Neuronal stem cell (in vitro differentiated cells): ENCODE measurements around the gene SLC26A9.

Source experiments
- DNase-seq: peaks from one replicate; pipeline ENCODE4 v3.0.0-alpha.2; 2013; ENCODE audit warnings: low spot score
- H2AFZ ChIP-seq: one replicate; pipeline ENCODE4 v1.6.1; 2013; ENCODE audit warnings: mild to moderate bottlenecking, low read length, inconsistent platforms
- H2AK5ac ChIP-seq: 2 replicates; pipeline ENCODE4 v1.6.1; 2013; ENCODE audit warnings: low read depth, mild to moderate bottlenecking, inconsistent platforms, low read length, moderate library complexity, mixed read lengths
- H2BK120ac ChIP-seq: 2 replicates; pipeline ENCODE4 v1.6.1; 2013; ENCODE audit warnings: low read depth, mild to moderate bottlenecking, inconsistent platforms, low read length, moderate library complexity, mixed read lengths
- H2BK12ac ChIP-seq: one replicate; pipeline ENCODE4 v1.6.1; 2013; ENCODE audit warnings: low read length, inconsistent platforms
- H2BK15ac ChIP-seq: 2 replicates; pipeline ENCODE4 v1.6.1; 2013; ENCODE audit warnings: mild to moderate bottlenecking, low read length, inconsistent platforms, mixed read lengths
- H2BK5ac ChIP-seq: one replicate; pipeline ENCODE4 v1.6.1; 2013; ENCODE audit warnings: inconsistent platforms, mild to moderate bottlenecking, low read length, moderate library complexity
- H3K14ac ChIP-seq: one replicate; pipeline ENCODE4 v1.6.1; 2013; ENCODE audit warnings: low read length, inconsistent platforms
- H3K18ac ChIP-seq: 2 replicates; pipeline ENCODE4 v1.6.1; 2013; ENCODE audit warnings: low read length, inconsistent platforms
- H3K23ac ChIP-seq: 2 replicates; pipeline ENCODE4 v1.6.1; 2013; ENCODE audit warnings: low read depth, mild to moderate bottlenecking, mixed read lengths, low read length, inconsistent platforms; ENCODE audit not compliant: poor library complexity
- H3K27ac ChIP-seq: replicated peaks from 3 replicates; pipeline ENCODE4 v1.5.1; 2013; ENCODE audit warnings: low read length, inconsistent platforms
- H3K27me3 ChIP-seq, 3 experiments: 2 replicates each; pipeline ENCODE4 v1.6.1; 2013; ENCODE audit warnings: low read length in 3 of 3, mild to moderate bottlenecking in 2 of 3, inconsistent platforms in 1 of 3, low read depth in 1 of 3, mixed read lengths in 1 of 3, moderate library complexity in 1 of 3; ENCODE audit not compliant: control insufficient read depth in 3 of 3, insufficient read depth in 3 of 3
- H3K36me3 ChIP-seq, 2 donors: replicated peaks in 1 of 2; 2 replicates each; pipeline ENCODE4 v1.6.1; 2013; ENCODE audit warnings: low read length in 2 of 2; ENCODE audit not compliant: control insufficient read depth in 2 of 2, insufficient read depth in 2 of 2
- H3K4ac ChIP-seq: 2 replicates; pipeline ENCODE4 v1.6.1; 2013; ENCODE audit warnings: inconsistent platforms, mild to moderate bottlenecking, low read length, moderate library complexity
- H3K4me1 ChIP-seq, 2 donors: 1 replicate in 1 of 2; 2 replicates in 1 of 2; pipeline ENCODE4 v1.6.1; 2013; ENCODE audit warnings: low read length in 2 of 2, low read depth in 1 of 2; ENCODE audit not compliant: control insufficient read depth in 2 of 2, insufficient read depth in 1 of 2
- H3K4me2 ChIP-seq: one replicate; pipeline ENCODE4 v1.6.1; 2013; ENCODE audit warnings: mild to moderate bottlenecking, low read length, inconsistent platforms; ENCODE audit not compliant: insufficient read depth, poor library complexity, severe bottlenecking
- H3K4me3 ChIP-seq, 2 donors: 2 replicates each; pipeline ENCODE4 v1.5.1; 2013; ENCODE audit warnings: low read length in 2 of 2, mild to moderate bottlenecking in 2 of 2, inconsistent platforms in 1 of 2, moderate library complexity in 1 of 2
- H3K79me1 ChIP-seq: one replicate; pipeline ENCODE4 v1.6.1; 2013; ENCODE audit warnings: low read depth, mild to moderate bottlenecking, inconsistent platforms, low read length, moderate library complexity
- H3K9ac ChIP-seq: one replicate; pipeline ENCODE4 v1.6.1; 2013; ENCODE audit warnings: mild to moderate bottlenecking, low read depth, low read length, inconsistent platforms; ENCODE audit not compliant: poor library complexity
- H3K9me3 ChIP-seq, 2 donors: replicated peaks in 1 of 2; 2 replicates each; pipeline versions ENCODE3 to v1.6.1; 2013; ENCODE audit warnings: low read length in 2 of 2, mild to moderate bottlenecking in 2 of 2, inconsistent platforms in 1 of 2, low read depth in 1 of 2, mixed read lengths in 1 of 2, moderate library complexity in 1 of 2; ENCODE audit not compliant: control insufficient read depth in 2 of 2, insufficient read depth in 1 of 2
- H4K8ac ChIP-seq: one replicate; pipeline ENCODE4 v1.6.1; 2013; ENCODE audit warnings: low read depth, mild to moderate bottlenecking, inconsistent platforms, low read length, moderate library complexity
- H4K91ac ChIP-seq: one replicate; pipeline ENCODE4 v1.6.1; 2013; ENCODE audit warnings: low read length, low read depth, mild to moderate bottlenecking, inconsistent platforms; ENCODE audit not compliant: poor library complexity
- WGBS, 2 donors: extraction: QIAGEN DNeasy Blood & Tissue Kit; methylation state at CpG; one replicate each; pipeline ENCODE4 v1.1.7; 2013; ENCODE audit warnings: missing lambda C conversion rate in 2 of 2, mixed read lengths in 1 of 2; ENCODE audit not compliant: insufficient read length in 2 of 2, insufficient replicate concordance in 1 of 2; ENCODE audit errors: extremely low coverage in 2 of 2; 5-methylcytosine and 5-hydroxymethylcytosine counted together

SLC26A9 gene

DNA sequence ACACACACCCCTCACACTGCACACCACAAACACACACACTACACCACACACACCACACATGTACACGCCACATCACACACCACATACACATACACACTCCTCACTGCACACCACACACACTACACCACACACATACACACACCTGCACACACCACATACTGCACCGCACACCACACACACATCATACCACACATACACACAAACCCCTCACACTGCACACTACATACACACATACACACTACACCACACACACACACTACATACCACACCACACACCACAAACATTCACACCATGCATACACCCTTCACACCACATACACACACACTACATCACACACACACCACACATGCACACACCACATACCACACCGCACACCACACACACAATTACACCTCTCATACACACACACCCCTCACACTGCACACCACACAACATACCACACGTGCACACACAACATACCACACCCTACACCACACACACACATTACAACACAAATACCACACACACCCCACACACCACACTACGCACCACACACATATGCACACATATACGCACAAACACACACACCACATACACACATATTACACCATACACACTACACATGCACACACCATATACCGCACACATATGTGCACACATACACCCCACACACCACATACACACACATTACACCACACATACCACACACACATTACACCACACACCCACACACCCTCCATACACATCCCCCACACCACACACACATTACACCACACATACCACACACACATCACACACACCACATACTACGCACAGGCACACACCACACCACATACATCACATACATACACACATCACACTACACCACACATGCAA is 30.3 kb upstream of the SLC26A9 start:
- Histone ChIP-seq H2BK15ac (no peak overlapping the region), H3K9me3 (peaks cover 0 to 18% of the 10 kb centered on the region in 2 donors), H4K91ac (peak overlapping the region; percentile 87), H2BK5ac (no peak overlapping the region), H3K4ac (no peak overlapping the region), H3K4me2 (no peak overlapping the region), H3K9ac (peak overlapping the region; percentile 85), H3K36me3 (peaks cover 0 to 5% of the 10 kb centered on the region in 2 donors), H3K14ac (peak overlapping the region; percentile 97), H2AFZ (no peak overlapping the region), H3K27ac (no peak overlapping the region), H3K4me1 (peaks cover 9 to 17% of the 10 kb centered on the region in 2 donors), H2AK5ac (no peak overlapping the region), H3K18ac (no peak overlapping the region), H2BK120ac (no peak overlapping the region), H2BK12ac (peak overlapping the region; percentile 87), H3K27me3 (peaks cover 0 to 4% (median 0%) of the 10 kb centered on the region in 3 experiments), H3K79me1 (peaks cover 7% of the 10 kb centered on the region), H3K23ac (peak overlapping the region; percentile 92), H3K4me3 (peak overlapping the region in 1 of 2 donors; percentile 59), H4K8ac (peak overlapping the region; percentile 5)
- 100% methylated on average over 1 to 7 of the region's 8 CpGs for WGBS, 2 donors
- DNase-seq = no peak

DNA sequence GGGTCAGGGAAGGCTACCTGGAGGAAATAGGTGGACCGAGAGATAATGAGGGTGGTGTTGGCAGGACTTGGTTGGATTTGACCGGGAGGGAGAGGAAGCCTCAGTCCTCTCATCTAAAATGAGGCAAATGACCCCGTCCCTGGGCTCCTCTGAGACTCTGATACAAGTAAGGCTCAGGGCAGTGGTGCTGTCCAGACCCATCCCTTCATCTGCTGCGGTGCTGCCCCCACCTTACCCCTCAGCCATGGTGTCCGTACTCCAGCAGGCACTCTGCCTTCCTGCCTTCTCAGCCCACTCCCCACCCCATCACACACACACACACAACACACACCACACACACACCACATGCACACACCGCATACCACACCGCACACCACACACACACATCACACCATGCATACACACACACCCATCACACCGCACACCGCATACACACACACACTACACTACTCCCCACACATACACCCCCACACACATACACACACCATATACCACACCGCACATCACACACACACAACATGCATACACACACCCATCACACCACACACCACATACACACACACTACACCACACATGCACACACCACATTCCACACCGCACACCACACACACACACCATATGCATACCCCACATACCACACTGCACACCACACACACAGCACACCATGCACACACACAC is 29.4 kb upstream of the SLC26A9 start:
- Histone ChIP-seq H3K14ac (peak overlapping the region; percentile 97), H2BK12ac (peak overlapping the region; percentile 27), H2AK5ac (no peak overlapping the region), H3K27ac (no peak overlapping the region), H2BK5ac (no peak overlapping the region), H3K79me1 (peaks cover 7% of the 10 kb centered on the region), H4K91ac (peak overlapping the region; percentile 87), H3K4me3 (peak overlapping the region in 1 of 2 donors; percentile 59), H2BK15ac (no peak overlapping the region), H4K8ac (peak overlapping the region; percentile 33), H3K9ac (peak overlapping the region; percentile 85), H3K4ac (peak overlapping the region; percentile 69), H3K18ac (peak overlapping the region; percentile 63), H3K4me2 (no peak overlapping the region), H3K4me1 (peaks cover 9 to 17% of the 10 kb centered on the region in 2 donors), H2BK120ac (no peak overlapping the region), H3K9me3 (peaks cover 0 to 18% of the 10 kb centered on the region in 2 donors), H2AFZ (no peak overlapping the region), H3K23ac (peak overlapping the region; percentile 92), H3K27me3 (peaks cover 0 to 4% (median 0%) of the 10 kb centered on the region in 3 experiments), H3K36me3 (peaks cover 0 to 5% of the 10 kb centered on the region in 2 donors)
- WGBS, 2 donors = 100% methylated on average over 3 to 6 of the region's 11 CpGs
- DNase-seq = no peak

DNA sequence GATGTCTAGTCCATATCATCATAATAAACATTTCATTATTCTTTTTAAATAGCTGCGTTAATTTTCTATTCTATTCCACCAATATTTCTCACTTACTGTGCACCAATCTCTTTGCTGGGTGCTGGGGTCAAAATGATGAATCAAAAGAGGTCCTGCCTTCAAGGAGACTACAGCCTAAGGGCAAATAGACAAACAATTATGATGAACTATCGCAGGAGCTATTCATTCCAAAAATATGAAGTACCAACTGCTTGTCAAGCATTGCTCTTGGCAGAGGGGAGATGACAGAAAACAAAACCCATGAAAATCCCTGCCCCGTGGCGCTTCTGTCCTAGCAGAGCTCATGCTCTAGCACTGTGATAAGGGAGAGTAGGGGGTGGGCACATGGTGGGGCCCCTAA is 28.8 kb upstream of the SLC26A9 start:
- Histone ChIP-seq H4K8ac (no peak overlapping the region), H2BK15ac (no peak overlapping the region), H3K9me3 (peaks cover 0 to 18% of the 10 kb centered on the region in 2 donors), H3K4ac (no peak overlapping the region), H3K4me2 (no peak overlapping the region), H3K18ac (no peak overlapping the region), H2BK12ac (no peak overlapping the region), H2BK5ac (no peak overlapping the region), H4K91ac (no peak overlapping the region), H2AFZ (no peak overlapping the region), H2AK5ac (no peak overlapping the region), H3K23ac (no peak overlapping the region), H3K9ac (no peak overlapping the region), H3K79me1 (peaks cover 7% of the 10 kb centered on the region), H3K27ac (no peak overlapping the region), H3K14ac (no peak overlapping the region), H2BK120ac (no peak overlapping the region), H3K4me1 (peaks cover 9 to 16% of the 10 kb centered on the region in 2 donors), H3K4me3 (no peak overlapping the region), H3K27me3 (peaks cover 0 to 4% (median 3%) of the 10 kb centered on the region in 3 experiments), H3K36me3 (peaks cover 0 to 5% of the 10 kb centered on the region in 2 donors)
- WGBS, 2 donors = 100% methylated on average over 1 of the region's 4 CpGs; no CpG with 5 or more reads in 1 of the 2 donors
- no peak for DNase-seq

DNA sequence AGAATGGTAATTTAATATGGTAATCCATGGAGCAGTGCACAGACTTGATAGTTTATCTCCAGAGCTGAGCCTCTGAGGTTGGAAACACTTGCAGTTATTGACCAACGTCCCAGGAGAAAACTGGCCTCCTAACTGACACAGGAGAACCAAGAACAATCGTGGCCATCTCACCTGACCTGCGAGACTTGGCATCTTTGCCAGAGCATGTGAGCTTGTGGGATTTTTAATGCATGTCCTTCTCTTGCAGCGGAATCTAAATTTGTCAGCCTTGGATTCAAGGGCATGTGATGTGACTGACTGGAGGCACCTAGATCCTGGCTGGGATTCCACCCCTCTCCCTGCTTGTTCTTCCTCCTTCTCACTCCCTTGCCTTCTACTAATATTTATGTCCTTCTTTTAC is 27.8 kb upstream of the SLC26A9 start:
- Histone ChIP-seq H3K23ac (no peak overlapping the region), H3K4me1 (peaks cover 0 to 8% of the 10 kb centered on the region in 2 donors), H2BK15ac (no peak overlapping the region), H3K18ac (no peak overlapping the region), H3K4ac (no peak overlapping the region), H2BK120ac (no peak overlapping the region), H3K27ac (no peak overlapping the region), H3K9ac (no peak overlapping the region), H2AFZ (no peak overlapping the region), H2BK12ac (no peak overlapping the region), H3K79me1 (peaks cover 7% of the 10 kb centered on the region), H3K14ac (no peak overlapping the region), H2AK5ac (no peak overlapping the region), H3K4me2 (no peak overlapping the region), H3K4me3 (no peak overlapping the region), H3K36me3 (peaks cover 0 to 5% of the 10 kb centered on the region in 2 donors), H4K91ac (no peak overlapping the region), H3K9me3 (peaks cover 0 to 18% of the 10 kb centered on the region in 2 donors), H3K27me3 (peaks cover 0 to 7% (median 4%) of the 10 kb centered on the region in 3 experiments), H2BK5ac (no peak overlapping the region), H4K8ac (no peak overlapping the region)
- DNase-seq = no peak
- WGBS, 2 donors = no CpG with 5 or more reads among the region's 4 CpGs
